PC-3 (cell line): ENCODE results near the gene TMED1.

ENCODE experiments used
- EZH2 ChIP-seq: fragments of 300-600 bp; sonication (generic); IDR thresholded peaks from one replicate; pipeline ENCODE4 v1.6.1; 2017; ENCODE audit warnings: antibody characterized with exemption, mild to moderate bottlenecking, low read length; ENCODE audit not compliant: unreplicated experiment
- TF ChIP-seq, protein P1 (sequence below): fragments of 300-600 bp; sonication (generic); conservative IDR thresholded peaks from 2 replicates; pipeline ENCODE4 v1.5.1; 2017; ENCODE audit warnings: antibody characterized with exemption, low read depth, mild to moderate bottlenecking, low read length

DNA sequence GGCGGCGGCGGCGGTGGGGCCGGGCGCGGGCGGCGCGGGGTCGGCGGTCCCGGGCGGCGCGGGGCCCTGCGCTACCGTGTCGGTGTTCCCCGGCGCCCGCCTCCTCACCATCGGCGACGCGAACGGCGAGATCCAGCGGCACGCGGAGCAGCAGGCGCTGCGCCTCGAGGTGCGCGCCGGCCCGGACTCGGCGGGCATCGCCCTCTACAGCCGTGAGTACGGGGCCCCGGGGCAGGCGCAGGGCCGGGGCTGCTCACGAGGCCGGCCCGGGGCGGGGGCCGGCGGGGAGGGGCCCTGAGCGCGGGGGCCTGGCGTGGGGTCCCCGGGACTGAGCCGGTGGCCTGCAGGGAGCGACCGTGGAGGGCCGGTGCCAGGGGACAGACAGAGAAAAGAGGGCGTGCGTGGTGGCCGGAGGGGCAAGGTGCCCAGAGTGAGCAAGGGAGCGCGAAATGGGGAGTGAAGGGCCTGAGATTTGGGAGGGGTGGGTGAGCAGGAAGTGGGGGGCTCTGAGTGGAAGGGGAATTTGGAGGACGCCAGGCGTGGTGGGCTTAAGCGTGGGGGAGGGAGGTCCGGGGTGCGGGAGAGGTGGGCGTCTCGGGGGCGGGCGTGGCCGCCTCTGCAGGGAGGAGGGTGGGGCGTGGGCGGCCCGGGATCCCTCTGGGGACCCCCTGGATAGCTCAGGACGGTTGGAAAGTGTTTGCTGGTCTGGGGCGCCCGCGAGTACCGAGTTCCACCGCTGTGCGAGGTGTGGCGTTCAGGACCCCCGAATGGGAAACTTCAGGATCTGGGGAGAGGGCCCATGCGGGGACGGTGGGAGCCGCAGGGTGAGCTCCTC lies 35.9 kb upstream of the TMED1 start:
- TF ChIP-seq, protein P1, sequence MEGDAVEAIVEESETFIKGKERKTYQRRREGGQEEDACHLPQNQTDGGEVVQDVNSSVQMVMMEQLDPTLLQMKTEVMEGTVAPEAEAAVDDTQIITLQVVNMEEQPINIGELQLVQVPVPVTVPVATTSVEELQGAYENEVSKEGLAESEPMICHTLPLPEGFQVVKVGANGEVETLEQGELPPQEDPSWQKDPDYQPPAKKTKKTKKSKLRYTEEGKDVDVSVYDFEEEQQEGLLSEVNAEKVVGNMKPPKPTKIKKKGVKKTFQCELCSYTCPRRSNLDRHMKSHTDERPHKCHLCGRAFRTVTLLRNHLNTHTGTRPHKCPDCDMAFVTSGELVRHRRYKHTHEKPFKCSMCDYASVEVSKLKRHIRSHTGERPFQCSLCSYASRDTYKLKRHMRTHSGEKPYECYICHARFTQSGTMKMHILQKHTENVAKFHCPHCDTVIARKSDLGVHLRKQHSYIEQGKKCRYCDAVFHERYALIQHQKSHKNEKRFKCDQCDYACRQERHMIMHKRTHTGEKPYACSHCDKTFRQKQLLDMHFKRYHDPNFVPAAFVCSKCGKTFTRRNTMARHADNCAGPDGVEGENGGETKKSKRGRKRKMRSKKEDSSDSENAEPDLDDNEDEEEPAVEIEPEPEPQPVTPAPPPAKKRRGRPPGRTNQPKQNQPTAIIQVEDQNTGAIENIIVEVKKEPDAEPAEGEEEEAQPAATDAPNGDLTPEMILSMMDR, result no peak
- TF ChIP-seq EZH2, result no peak
